ENCODE data around the gene IFT74. TPM values are rescaled to one million over a fixed set of nuclear protein-coding genes. Genes with fewer than 3 reads are reported as not detected.

IFT74 gene
- total and polyA plus RNA-seq, 9 of the 15 experiments (the other 6 are each of a cell fraction or from before 2014, with no cell fraction given): 6.1 to 13.2 (median 9.3) TPM

GRCh38 chr9:27042476-27042875, 86.3 kb downstream of the IFT74 start:
- POLR2A ChIA-PET: no interaction called here
- no peaks in the 10 kb centered on the region for H3K36me3 ChIP-seq (ENCODE audit: control insufficient read depth, insufficient read depth, low read length)
- FAIRE-seq (no peak), ATAC-seq (no peak), DNase-seq (ENCODE audit: extremely low read depth in 1 of 4, low spot score in 3 of 4) (no peak)
- CTCF ChIA-PET (ENCODE audit: low intra/inter-chr PET ratio): no interaction called here
- H3K4me1 ChIP-seq (replicated peaks in 1 of 2; ENCODE audit: control insufficient read depth in 2 of 2, insufficient read depth in 2 of 2, low read length in 2 of 2): no peaks in the 10 kb centered on the region
- WGBS (ENCODE audit: insufficient coverage, low coverage, missing lambda C conversion rate): no CpG with 5 or more reads among the region's 1 CpG
- no peak overlapping the region for H3K4me3 ChIP-seq
- in situ Hi-C loops (cut with MboI): no loop called here
- no peak overlapping the region for H3K9ac ChIP-seq (ENCODE audit: insufficient read depth in 1 of 2, low read depth in 2 of 2, low read length in 2 of 2)
- no peak overlapping the region for H2AFZ ChIP-seq (ENCODE audit: low read depth, low read length)
- H3K27ac ChIP-seq (ENCODE audit: extremely low read depth, low read depth, low read length): no peak overlapping the region
- no peaks in the 10 kb centered on the region for H3K79me2 ChIP-seq (ENCODE audit: control insufficient read depth, insufficient read depth, low read length)
- no peaks in the 10 kb centered on the region for H3K9me3 ChIP-seq (replicated peaks; ENCODE audit: control insufficient read depth, insufficient read depth, low read depth, low read length)
- intact Hi-C loops (cut with micrococcal nuclease): no loop called here
- no peaks in the 10 kb centered on the region for H4K20me1 ChIP-seq (replicated peaks; ENCODE audit: control insufficient read depth, insufficient read depth, low read length)
- H3K27me3 ChIP-seq (ENCODE audit: control insufficient read depth in 2 of 2, insufficient read depth in 2 of 2, low read length in 2 of 2): no peaks in the 10 kb centered on the region
- TF ChIP-seq RBM25 (IDR thresholded peaks at IDR 0.05; ENCODE audit: low read depth, low read length, severe bottlenecking): no peak
- TF ChIP-seq GABPB2 (CRISPR knock-in tag; conservative IDR thresholded peaks at IDR 0.05): no peak
- no peak for TF ChIP-seq MAFK (IDR thresholded peaks at IDR 0.05; ENCODE audit: low read length)
- TF ChIP-seq GABPA (tag; conservative IDR thresholded peaks at IDR 0.05; ENCODE audit: low read depth): no peak
- no peak for TF ChIP-seq NR2F6 (CRISPR knock-in tag; IDR thresholded peaks at IDR 0.05)
- TF ChIP-seq ZNF217 (CRISPR knock-in tag; IDR thresholded peaks at IDR 0.05): no peak
- no peak for TF ChIP-seq ATF1 (CRISPR knock-in tag; IDR thresholded peaks at IDR 0.05)
- no peak for TF ChIP-seq ATF1 (tag; IDR thresholded peaks at IDR 0.05)
- TF ChIP-seq ZNF165 (CRISPR knock-in tag; IDR thresholded peaks at IDR 0.05; ENCODE audit: borderline replicate concordance): no peak
- TF ChIP-seq HIVEP1 (CRISPR knock-in tag; IDR thresholded peaks at IDR 0.05): no peak
- TF ChIP-seq SREBF2 (CRISPR knock-in tag; IDR thresholded peaks at IDR 0.05): no peak
- TF ChIP-seq STAT5A (IDR thresholded peaks at IDR 0.05; ENCODE audit: borderline replicate concordance, low read length): no peak
- TF ChIP-seq RUNX1 (IDR thresholded peaks at IDR 0.05; ENCODE audit: low read depth): no peak
- no peak for TF ChIP-seq ZBED1 (IDR thresholded peaks at IDR 0.05)
- TF ChIP-seq RCOR1 (IDR thresholded peaks at IDR 0.05; ENCODE audit: borderline replicate concordance in 1 of 2, low read depth in 2 of 2, low read length in 2 of 2): no peak
- no peak for TF ChIP-seq KDM5B (IDR thresholded peaks at IDR 0.05; ENCODE audit: insufficient replicate concordance, low read depth, low read length)
- no peak for TF ChIP-seq SP1 (CRISPR knock-in tag; IDR thresholded peaks at IDR 0.05)
- TF ChIP-seq SMARCC2 (IDR thresholded peaks at IDR 0.05; ENCODE audit: low read depth): no peak
- TF ChIP-seq MCM2 (IDR thresholded peaks at IDR 0.05; ENCODE audit: low read depth): no peak
- TF ChIP-seq CBX8 (IDR thresholded peaks at IDR 0.05; ENCODE audit: borderline replicate concordance, extremely low read depth, low read depth, low read length, poor library complexity, severe bottlenecking): no peak
- no peak for TF ChIP-seq ZNF232 (CRISPR knock-in tag; IDR thresholded peaks at IDR 0.05)
- no peak overlapping the region for H3K4me2 ChIP-seq (ENCODE audit: insufficient read depth, low read length)
- H3K9me1 ChIP-seq (ENCODE audit: control insufficient read depth, insufficient read depth, low read length): no peaks in the 10 kb centered on the region
- no TSS peak for BruUV-seq (replicated peaks)
